K562 (cell line): Measurements from ENCODE around the gene NAIF1. TPM values are rescaled to one million over a fixed set of nuclear protein-coding genes. Genes with fewer than 3 reads are reported as not detected.

ENCODE experiments used
- ARID1B ChIP-seq: fragments of 450-650 bp; IDR thresholded peaks from 2 replicates; pipeline ENCODE4 v1.6.1; 2016; ENCODE audit warnings: antibody characterized with exemption, mild to moderate bottlenecking, inconsistent platforms
- KDM1A ChIP-seq, 2 experiments: fragments of 450-650 bp; IDR thresholded peaks; 2 replicates each; pipeline ENCODE4 v1.6.1; 2016; ENCODE audit warnings: mild to moderate bottlenecking in 2 of 2
- KLF1 ChIP-seq: fragments of 450-650 bp; IDR thresholded peaks from 2 replicates; pipeline ENCODE4 v1.6.1; 2016; ENCODE audit warnings: missing genetic modification characterization, missing compliant biosample characterization
- NR1H2 ChIP-seq: sonication (generic); formaldehyde crosslinking; IDR thresholded peaks from 2 replicates; pipeline ENCODE4 v1.4.0; 2020; ENCODE audit warnings: mild to moderate bottlenecking, missing genetic modification reagents
- RB1 ChIP-seq: fragments of 450-650 bp; IDR thresholded peaks from 2 replicates; pipeline ENCODE4 v1.6.1; 2017; ENCODE audit warnings: low read depth, mild to moderate bottlenecking
- RCOR1 ChIP-seq, 2 experiments: IDR thresholded peaks; 2 replicates each; pipeline ENCODE4 v1.6.1; 2012; ENCODE audit warnings: low read depth in 2 of 2, low read length in 2 of 2, borderline replicate concordance in 1 of 2, improper control_type of control experiment in 1 of 2
- SIN3A ChIP-seq, 2 experiments: fragments of 150-350 bp in 1 of 2; IDR thresholded peaks; 2 replicates each; pipeline ENCODE4 v1.6.1; 2011 to 2016; ENCODE audit warnings: borderline replicate concordance in 2 of 2, low read depth in 2 of 2, low read length in 2 of 2, mild to moderate bottlenecking in 2 of 2, moderate library complexity in 2 of 2; ENCODE audit not compliant: control insufficient read depth in 1 of 2
- SRSF9 ChIP-seq: fragments of 200-400 bp; formaldehyde crosslinking; IDR thresholded peaks from 2 replicates; pipeline ENCODE4 v1.6.1; 2017; ENCODE audit warnings: low read depth, low read length, borderline replicate concordance
- TARDBP ChIP-seq: fragments of 450-650 bp; IDR thresholded peaks from 2 replicates; pipeline ENCODE4 v1.6.1; 2016
- ZNF175 ChIP-seq: fragments of 200-800 bp; sonication (Bioruptor generic); IDR thresholded peaks from 2 replicates; pipeline ENCODE4 v1.6.1; 2016; ENCODE audit warnings: low read depth, mild to moderate bottlenecking, missing genetic modification characterization, missing compliant biosample characterization
- ZNF217 ChIP-seq: sonication (generic); formaldehyde crosslinking; IDR thresholded peaks from 2 replicates; pipeline ENCODE4 v1.8.0; 2022; ENCODE audit warnings: mild to moderate bottlenecking, missing genetic modification reagents
- ZNF239 ChIP-seq: fragments of 250-450 bp; sonication (Bioruptor Pico); IDR thresholded peaks from 2 replicates; pipeline ENCODE4 v1.4.0; 2020; ENCODE audit warnings: mild to moderate bottlenecking
- ZNF24 ChIP-seq: fragments of 450-650 bp; IDR thresholded peaks from 2 replicates; pipeline ENCODE4 v1.6.1; 2016
- polyA plus RNA-seq, 8 experiments: library from polyadenylated mRNA; depleted of rRNA in 4 of 8; stranded (reverse) in 5 of 8; unstranded in 3 of 8; fragments of >200 nt; fragmentation: Nextera tagmentation in 2 of 8; fragmentation: Illumina TruSeq in 1 of 8; extraction: Ambion mirVana in 2 of 8; extraction: Trizol in 1 of 8; gene quantifications; 2 replicates each; pipeline versions ENCODE4 v1.2.1 to v1.2.3, GENCODE V29; 2011 to 2014; ENCODE audit warnings: inconsistent platforms in 1 of 8, missing spikeins in 1 of 8
- total RNA-seq, 7 experiments: library from RNA; depleted of rRNA in 6 of 7; stranded (reverse); fragments of >200 nt in 6 of 7; fragmentation: Illumina TruSeq in 2 of 7; extraction: Trizol in 2 of 7; gene quantifications; 2 replicates each; pipeline versions ENCODE4 v1.2.1 to v1.2.3, GENCODE V29; 2011 to 2021; ENCODE audit warnings: low replicate concordance in 1 of 7
- TF ChIP-seq, protein P1 (sequence below): sonication (generic); formaldehyde crosslinking; IDR thresholded peaks from 2 replicates; pipeline ENCODE4 v1.8.0; 2023; ENCODE audit warnings: mild to moderate bottlenecking, missing genetic modification reagents
- TF ChIP-seq, protein P2 (sequence below), 3 experiments: fragments of 200-800 bp in 1 of 3; sonication (Bioruptor generic) in 1 of 3; sonication (generic) in 1 of 3; formaldehyde crosslinking in 1 of 3; IDR thresholded peaks; 2 replicates each; pipeline versions ENCODE4 v1.6.1 to v1.8.0; 2016 to 2022; ENCODE audit warnings: mild to moderate bottlenecking in 2 of 3, missing compliant biosample characterization in 2 of 3, missing genetic modification characterization in 2 of 3, missing genetic modification reagents in 1 of 3
- TF ChIP-seq, protein P3 (sequence below): fragments of 450-650 bp; IDR thresholded peaks from 2 replicates; pipeline ENCODE4 v1.6.1; 2018; ENCODE audit not compliant: partially characterized antibody

NAIF1 gene
- total and polyA plus RNA-seq, 9 of the 15 experiments (the other 6 are each of a cell fraction or from before 2014, with no cell fraction given), result 4.8 to 26.6 (median 17.2) TPM

DNA sequence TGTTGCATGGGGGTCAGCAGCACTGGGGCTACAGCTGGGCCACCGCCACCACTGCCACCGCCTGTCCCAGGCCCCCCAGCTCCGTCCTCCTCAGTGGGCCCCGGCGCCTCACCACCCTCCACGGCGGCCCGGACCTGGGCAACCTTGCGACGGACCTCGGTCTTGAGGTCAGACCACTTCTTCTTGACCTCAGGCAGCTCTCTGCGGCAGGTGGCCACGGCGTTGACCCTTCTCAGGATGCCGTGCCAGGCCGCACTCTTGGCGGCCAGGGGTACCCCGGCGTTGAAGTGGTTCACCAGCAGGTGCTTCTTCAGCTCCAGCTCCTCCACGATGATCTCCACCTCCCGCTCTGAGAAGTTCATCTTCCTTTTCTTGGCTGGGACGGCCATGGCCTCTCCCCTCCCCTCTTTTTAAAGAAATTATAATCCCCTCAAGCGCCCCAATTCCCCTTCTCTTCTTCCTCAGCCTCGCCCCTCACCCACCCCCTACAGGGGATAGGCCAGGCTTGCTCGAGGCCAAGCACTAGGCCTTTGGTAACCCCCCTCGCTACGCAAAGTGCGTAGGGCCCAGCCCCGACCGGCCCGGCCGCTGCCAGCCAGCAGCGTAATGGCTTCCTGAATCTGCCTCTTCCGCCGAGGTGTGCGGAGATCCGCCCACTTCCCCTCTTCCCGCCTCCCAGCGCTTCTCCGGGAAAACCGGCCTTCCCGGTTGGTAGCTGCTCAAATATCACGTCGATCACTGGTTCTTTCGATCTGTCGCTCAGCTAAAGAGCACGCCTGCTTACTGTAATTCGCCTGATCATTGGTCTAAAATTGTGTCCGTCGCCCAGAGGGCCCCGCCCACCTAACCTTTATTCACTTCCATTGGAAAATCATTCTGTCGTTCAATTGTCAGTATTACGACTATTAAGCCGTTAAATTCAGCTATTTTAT is at the start of gene NAIF1 (continued):
- TF ChIP-seq ZNF217 (CRISPR knock-in tag) (no peak), RCOR1 (IDR thresholded peaks at IDR 0.05; ENCODE audit: borderline replicate concordance in 1 of 2, low read depth in 2 of 2, low read length in 2 of 2) (peak in 1 of 2 experiments; percentile 51; a peak in 1 of 4 replicates), TARDBP (peak; percentile 33; the same call in 1 of the 2 replicates), ZNF24 (peak; percentile 100), ZNF239 (no peak), SRSF9 (no peak), ARID1B (no peak), SIN3A (IDR thresholded peaks at IDR 0.05; ENCODE audit: borderline replicate concordance in 2 of 2, control insufficient read depth in 1 of 2, low read depth in 2 of 2, low read length in 2 of 2) (peak in 1 of 2 experiments; percentile 61; a peak in 1 of 4 replicates), NR1H2 (CRISPR knock-in tag) (no peak), ZNF175 (CRISPR knock-in tag) (0 out of 2 replicates have a peak, but pooled peaks have one; percentile 12), KLF1 (tag) (peak; percentile 71; the same call in 1 of the 2 replicates), KDM1A (IDR thresholded peaks at IDR 0.05) (no peak), RB1 (no peak; the same call in 1 of the 2 replicates)
- TF ChIP-seq, protein P1, sequence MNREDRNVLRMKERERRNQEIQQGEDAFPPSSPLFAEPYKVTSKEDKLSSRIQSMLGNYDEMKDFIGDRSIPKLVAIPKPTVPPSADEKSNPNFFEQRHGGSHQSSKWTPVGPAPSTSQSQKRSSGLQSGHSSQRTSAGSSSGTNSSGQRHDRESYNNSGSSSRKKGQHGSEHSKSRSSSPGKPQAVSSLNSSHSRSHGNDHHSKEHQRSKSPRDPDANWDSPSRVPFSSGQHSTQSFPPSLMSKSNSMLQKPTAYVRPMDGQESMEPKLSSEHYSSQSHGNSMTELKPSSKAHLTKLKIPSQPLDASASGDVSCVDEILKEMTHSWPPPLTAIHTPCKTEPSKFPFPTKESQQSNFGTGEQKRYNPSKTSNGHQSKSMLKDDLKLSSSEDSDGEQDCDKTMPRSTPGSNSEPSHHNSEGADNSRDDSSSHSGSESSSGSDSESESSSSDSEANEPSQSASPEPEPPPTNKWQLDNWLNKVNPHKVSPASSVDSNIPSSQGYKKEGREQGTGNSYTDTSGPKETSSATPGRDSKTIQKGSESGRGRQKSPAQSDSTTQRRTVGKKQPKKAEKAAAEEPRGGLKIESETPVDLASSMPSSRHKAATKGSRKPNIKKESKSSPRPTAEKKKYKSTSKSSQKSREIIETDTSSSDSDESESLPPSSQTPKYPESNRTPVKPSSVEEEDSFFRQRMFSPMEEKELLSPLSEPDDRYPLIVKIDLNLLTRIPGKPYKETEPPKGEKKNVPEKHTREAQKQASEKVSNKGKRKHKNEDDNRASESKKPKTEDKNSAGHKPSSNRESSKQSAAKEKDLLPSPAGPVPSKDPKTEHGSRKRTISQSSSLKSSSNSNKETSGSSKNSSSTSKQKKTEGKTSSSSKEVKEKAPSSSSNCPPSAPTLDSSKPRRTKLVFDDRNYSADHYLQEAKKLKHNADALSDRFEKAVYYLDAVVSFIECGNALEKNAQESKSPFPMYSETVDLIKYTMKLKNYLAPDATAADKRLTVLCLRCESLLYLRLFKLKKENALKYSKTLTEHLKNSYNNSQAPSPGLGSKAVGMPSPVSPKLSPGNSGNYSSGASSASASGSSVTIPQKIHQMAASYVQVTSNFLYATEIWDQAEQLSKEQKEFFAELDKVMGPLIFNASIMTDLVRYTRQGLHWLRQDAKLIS (CRISPR knock-in tag), result no peak
- TF ChIP-seq, protein P2, sequence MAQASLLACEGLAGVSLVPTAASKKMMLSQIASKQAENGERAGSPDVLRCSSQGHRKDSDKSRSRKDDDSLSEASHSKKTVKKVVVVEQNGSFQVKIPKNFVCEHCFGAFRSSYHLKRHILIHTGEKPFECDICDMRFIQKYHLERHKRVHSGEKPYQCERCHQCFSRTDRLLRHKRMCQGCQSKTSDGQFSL (CRISPR knock-in tag; IDR thresholded peaks at IDR 0.05), result peak; percentile 81
- TF ChIP-seq, protein P2 (tag; IDR thresholded peaks at IDR 0.05), result peak in 1 of 2 experiments; percentile 83; a peak in 2 of 4 replicates
- TF ChIP-seq, protein P3, sequence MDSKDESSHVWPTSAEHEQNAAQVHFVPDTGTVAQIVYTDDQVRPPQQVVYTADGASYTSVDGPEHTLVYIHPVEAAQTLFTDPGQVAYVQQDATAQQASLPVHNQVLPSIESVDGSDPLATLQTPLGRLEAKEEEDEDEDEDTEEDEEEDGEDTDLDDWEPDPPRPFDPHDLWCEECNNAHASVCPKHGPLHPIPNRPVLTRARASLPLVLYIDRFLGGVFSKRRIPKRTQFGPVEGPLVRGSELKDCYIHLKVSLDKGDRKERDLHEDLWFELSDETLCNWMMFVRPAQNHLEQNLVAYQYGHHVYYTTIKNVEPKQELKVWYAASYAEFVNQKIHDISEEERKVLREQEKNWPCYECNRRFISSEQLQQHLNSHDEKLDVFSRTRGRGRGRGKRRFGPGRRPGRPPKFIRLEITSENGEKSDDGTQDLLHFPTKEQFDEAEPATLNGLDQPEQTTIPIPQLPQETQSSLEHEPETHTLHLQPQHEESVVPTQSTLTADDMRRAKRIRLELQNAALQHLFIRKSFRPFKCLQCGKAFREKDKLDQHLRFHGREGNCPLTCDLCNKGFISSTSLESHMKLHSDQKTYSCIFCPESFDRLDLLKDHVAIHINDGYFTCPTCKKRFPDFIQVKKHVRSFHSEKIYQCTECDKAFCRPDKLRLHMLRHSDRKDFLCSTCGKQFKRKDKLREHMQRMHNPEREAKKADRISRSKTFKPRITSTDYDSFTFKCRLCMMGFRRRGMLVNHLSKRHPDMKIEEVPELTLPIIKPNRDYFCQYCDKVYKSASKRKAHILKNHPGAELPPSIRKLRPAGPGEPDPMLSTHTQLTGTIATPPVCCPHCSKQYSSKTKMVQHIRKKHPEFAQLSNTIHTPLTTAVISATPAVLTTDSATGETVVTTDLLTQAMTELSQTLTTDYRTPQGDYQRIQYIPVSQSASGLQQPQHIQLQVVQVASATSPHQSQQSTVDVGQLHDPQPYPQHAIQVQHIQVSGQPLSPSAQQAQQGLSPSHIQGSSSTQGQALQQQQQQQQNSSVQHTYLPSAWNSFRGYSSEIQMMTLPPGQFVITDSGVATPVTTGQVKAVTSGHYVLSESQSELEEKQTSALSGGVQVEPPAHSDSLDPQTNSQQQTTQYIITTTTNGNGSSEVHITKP, result peak; percentile 35
